HCT116 (cell line): ENCODE measurements around the gene SGCA. TPM values are rescaled to one million over a fixed set of nuclear protein-coding genes. Genes with fewer than 3 reads are reported as not detected.

Experiments used
- ATAC-seq: fragments of 200-7000 bp; cut with Tn5 transposase; 2 replicates; pipeline ENCODE4 v1.9.1; 2020; ENCODE audit warnings: mild to moderate bottlenecking, moderate library complexity
- BruUV-seq: library from RNA; stranded (reverse); fragments of 400-500 nt; replicated peaks from 2 replicates; lab custom pipeline; 2021; lab: Mats Ljungman, UMichigan
- CTCF ChIA-PET: fragments of 300-600 bp; sonication (Branson Sonifier 250); formaldehyde crosslinking; loops from one replicate; lab custom pipeline; 2021; ENCODE audit warnings: antibody characterized with exemption; lab: Charles Lee
- POLR2A ChIA-PET: fragments of 300-600, 350-600 bp; sonication (Branson Sonifier 250); formaldehyde crosslinking; loops from one replicate; lab custom pipeline; 2021; ENCODE audit warnings: antibody characterized with exemption; lab: Charles Lee
- RAD21 ChIA-PET, 2 experiments: fragments of 300-600 bp; sonication (Branson Sonifier 250); formaldehyde crosslinking; loops; one replicate each; lab custom pipeline; 2023; ENCODE audit warnings: low total read pairs in 2 of 2; ENCODE audit not compliant: uncharacterized antibody in 2 of 2, unreplicated experiment in 2 of 2, low non-redundant PET in 1 of 2; lab: Charles Lee
- DNase-seq: peaks from one replicate; pipeline ENCODE4 v3.0.0-alpha.2; 2010; ENCODE audit warnings: low read depth, low spot score
- H2AFZ ChIP-seq: fragments of 200-600 bp; shearing (Covaris generic), sonication (generic); 2 replicates; pipeline ENCODE4 v1.6.1; 2017; ENCODE audit warnings: low read depth, mixed run types, mixed read lengths, antibody characterized with exemption, low read length; ENCODE audit not compliant: poor library complexity, severe bottlenecking
- H3K27ac ChIP-seq: 2 replicates; pipeline ENCODE4 v1.5.1; 2012; ENCODE audit warnings: low read depth, low read length
- H3K27me3 ChIP-seq: fragments of 200-600 bp; sonication (generic); 2 replicates; pipeline ENCODE4 v1.6.1; 2016; ENCODE audit warnings: mixed run types, low read length, mixed read lengths; ENCODE audit not compliant: insufficient read depth
- H3K36me3 ChIP-seq, 2 experiments: fragments of 200-500 bp in 1 of 2; fragments of 200-600 bp in 1 of 2; sonication (Bioruptor generic) in 1 of 2; sonication (generic) in 1 of 2; 2 replicates each; pipeline versions ENCODE4 v1.5.1 to v1.6.1; 2014 to 2016; ENCODE audit warnings: low read length in 2 of 2, inconsistent platforms in 1 of 2, mixed read lengths in 1 of 2, mixed run types in 1 of 2; ENCODE audit not compliant: insufficient read depth in 2 of 2, control insufficient read depth in 1 of 2
- H3K4me1 ChIP-seq, 2 experiments: fragments of 200-600 bp in 1 of 2; sonication (generic) in 1 of 2; 2 replicates each; pipeline versions ENCODE4 v1.5.1 to v1.6.1; 2012 to 2017; ENCODE audit warnings: low read length in 2 of 2, inconsistent platforms in 1 of 2, mild to moderate bottlenecking in 1 of 2, mixed read lengths in 1 of 2, mixed run types in 1 of 2, moderate library complexity in 1 of 2; ENCODE audit not compliant: insufficient read depth in 2 of 2, control insufficient read depth in 1 of 2
- H3K4me2 ChIP-seq: fragments of 200-600 bp; sonication (generic); 2 replicates; pipeline ENCODE4 v1.6.1; 2017; ENCODE audit warnings: mixed run types, low read length, mixed read lengths
- H3K4me3 ChIP-seq, 2 experiments: fragments of 200-600 bp in 1 of 2; sonication (generic) in 1 of 2; replicated peaks in 1 of 2; 2 replicates each; pipeline ENCODE4 v1.5.1; 2011 to 2016; ENCODE audit warnings: low read length in 2 of 2, control low read depth in 1 of 2, low read depth in 1 of 2, mild to moderate bottlenecking in 1 of 2, mixed read lengths in 1 of 2, mixed run types in 1 of 2
- H3K79me2 ChIP-seq: fragments of 200-600 bp; sonication (generic); 2 replicates; pipeline ENCODE4 v1.6.1; 2017; ENCODE audit warnings: mild to moderate bottlenecking, mixed run types, low read length, moderate library complexity, mixed read lengths; ENCODE audit not compliant: insufficient read depth
- H3K9ac ChIP-seq: fragments of 200-600 bp; sonication (generic); 2 replicates; pipeline ENCODE4 v1.6.1; 2016; ENCODE audit warnings: low read length, mixed read lengths
- H3K9me2 ChIP-seq: fragments of 200-600 bp; sonication (generic), shearing (Covaris generic); 2 replicates; pipeline ENCODE4 v1.6.1; 2017; ENCODE audit warnings: mixed run types, mild to moderate bottlenecking, moderate library complexity; ENCODE audit not compliant: insufficient read depth
- H3K9me3 ChIP-seq, 2 experiments: fragments of 200-500 bp in 1 of 2; fragments of 200-600 bp in 1 of 2; sonication (Bioruptor generic) in 1 of 2; sonication (generic) in 1 of 2; 2 replicates each; pipeline ENCODE4 v1.6.1; 2014 to 2017; ENCODE audit warnings: low read length in 2 of 2, mixed read lengths in 2 of 2, inconsistent platforms in 1 of 2, low read depth in 1 of 2, mild to moderate bottlenecking in 1 of 2, mixed run types in 1 of 2, moderate library complexity in 1 of 2; ENCODE audit not compliant: control insufficient read depth in 1 of 2, insufficient read depth in 1 of 2
- H4K20me1 ChIP-seq: fragments of 200-600 bp; sonication (generic), shearing (Covaris generic); 2 replicates; pipeline ENCODE4 v1.6.1; 2017; ENCODE audit warnings: mixed run types, mild to moderate bottlenecking, moderate library complexity; ENCODE audit not compliant: insufficient read depth
- EZH2 ChIP-seq: fragments of 200-600 bp; sonication (generic); IDR thresholded peaks from 2 replicates; pipeline ENCODE4 v1.6.1; 2017; ENCODE audit warnings: antibody characterized with exemption, mixed run types
- EZH2phosphoT487 ChIP-seq: fragments of 200-600 bp; IDR thresholded peaks from 2 replicates; pipeline ENCODE4 v1.6.1; 2018; ENCODE audit warnings: antibody characterized with exemption, borderline replicate concordance
- FOSL1 ChIP-seq: IDR thresholded peaks from 2 replicates; pipeline ENCODE4 v1.6.1; 2012; ENCODE audit warnings: low read depth
- JUND ChIP-seq: IDR thresholded peaks from 2 replicates; pipeline ENCODE4 v1.6.1; 2012
- POLR2A ChIP-seq: IDR thresholded peaks from 2 replicates; pipeline ENCODE4 v1.7.0; 2011; ENCODE audit warnings: borderline replicate concordance; ENCODE audit not compliant: insufficient read depth, insufficient read length; ENCODE audit errors: extremely low read depth
- POLR2AphosphoS5 ChIP-seq: IDR thresholded peaks from 2 replicates; pipeline ENCODE4 v1.6.1; 2011; ENCODE audit warnings: mild to moderate bottlenecking, low read depth, low read length, moderate library complexity
- RAD21 ChIP-seq: IDR thresholded peaks from 2 replicates; pipeline ENCODE4 v1.6.1; 2012; ENCODE audit warnings: low read depth, mild to moderate bottlenecking
- SRF ChIP-seq: IDR thresholded peaks from 2 replicates; pipeline ENCODE4 v1.6.1; 2012; ENCODE audit warnings: low read depth
- ZFX ChIP-seq: fragments of 450-650 bp; IDR thresholded peaks from 2 replicates; pipeline ENCODE4 v1.6.1; 2017
- ZNF274 ChIP-seq: fragments of 200-500 bp; sonication (Bioruptor generic); IDR thresholded peaks from 2 replicates; pipeline ENCODE4 v1.6.1; 2014; ENCODE audit warnings: mild to moderate bottlenecking, low read depth, low read length, inconsistent platforms
- intact Hi-C: fragments of 100-400 bp; cut with micrococcal nuclease; formaldehyde crosslinking; loops from 2 replicates; pipeline ENCODE4 v1.10.0; 2022
- total RNA-seq: library from RNA; stranded (reverse); gene quantifications from one replicate; pipeline ENCODE4 v1.2.1, GENCODE V29; 2021; ENCODE audit not compliant: unreplicated experiment
- TF ChIP-seq, protein P1 (sequence below): IDR thresholded peaks from 2 replicates; pipeline ENCODE4 v1.6.1; 2012
- TF ChIP-seq, protein P2 (sequence below): IDR thresholded peaks from 2 replicates; pipeline ENCODE4 v1.6.1; 2011; ENCODE audit warnings: mild to moderate bottlenecking, low read length, moderate library complexity; ENCODE audit not compliant: insufficient replicate concordance; ENCODE audit errors: extremely low read depth

The SGCA gene
- total RNA-seq, 1 experiment from 2014 or later = 0.37 TPM

DNA sequence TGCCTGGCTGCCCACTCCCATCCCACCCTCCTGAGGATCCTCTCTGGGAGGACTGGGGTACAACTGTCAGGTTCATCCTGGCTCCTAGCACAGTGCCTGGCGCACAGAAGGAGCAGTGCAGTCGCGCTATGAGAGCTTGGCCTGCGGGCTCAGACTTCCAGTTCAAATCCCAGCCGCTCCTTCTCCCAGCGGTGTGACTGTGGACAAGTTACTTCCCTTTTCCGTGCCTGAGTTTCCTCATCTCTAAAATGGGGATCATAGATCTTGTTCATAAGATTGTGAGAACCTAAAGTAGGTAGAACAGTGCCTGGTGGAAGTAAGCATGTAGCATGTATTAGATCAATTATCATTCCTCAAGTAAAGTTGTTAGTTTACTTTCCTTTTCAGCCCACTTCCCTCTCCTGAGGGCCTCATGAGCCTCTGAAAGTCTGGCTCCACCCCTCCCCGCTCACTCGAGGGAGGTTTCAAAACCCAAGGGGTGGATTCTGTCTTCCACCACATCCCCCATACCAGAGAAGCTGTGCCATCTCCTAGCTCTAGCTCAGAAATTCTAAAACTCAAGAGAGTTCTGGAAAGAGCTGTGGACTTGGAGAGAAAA lies 55.6 kb downstream of the SGCA start (continued):
- no peak for TF ChIP-seq ZNF274
- TF ChIP-seq, protein P1, sequence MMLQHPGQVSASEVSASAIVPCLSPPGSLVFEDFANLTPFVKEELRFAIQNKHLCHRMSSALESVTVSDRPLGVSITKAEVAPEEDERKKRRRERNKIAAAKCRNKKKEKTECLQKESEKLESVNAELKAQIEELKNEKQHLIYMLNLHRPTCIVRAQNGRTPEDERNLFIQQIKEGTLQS = no peak
- no peak for TF ChIP-seq EZH2
- TF ChIP-seq SRF = no peak
- TF ChIP-seq, all 23 proteins: peak for 0

DNA sequence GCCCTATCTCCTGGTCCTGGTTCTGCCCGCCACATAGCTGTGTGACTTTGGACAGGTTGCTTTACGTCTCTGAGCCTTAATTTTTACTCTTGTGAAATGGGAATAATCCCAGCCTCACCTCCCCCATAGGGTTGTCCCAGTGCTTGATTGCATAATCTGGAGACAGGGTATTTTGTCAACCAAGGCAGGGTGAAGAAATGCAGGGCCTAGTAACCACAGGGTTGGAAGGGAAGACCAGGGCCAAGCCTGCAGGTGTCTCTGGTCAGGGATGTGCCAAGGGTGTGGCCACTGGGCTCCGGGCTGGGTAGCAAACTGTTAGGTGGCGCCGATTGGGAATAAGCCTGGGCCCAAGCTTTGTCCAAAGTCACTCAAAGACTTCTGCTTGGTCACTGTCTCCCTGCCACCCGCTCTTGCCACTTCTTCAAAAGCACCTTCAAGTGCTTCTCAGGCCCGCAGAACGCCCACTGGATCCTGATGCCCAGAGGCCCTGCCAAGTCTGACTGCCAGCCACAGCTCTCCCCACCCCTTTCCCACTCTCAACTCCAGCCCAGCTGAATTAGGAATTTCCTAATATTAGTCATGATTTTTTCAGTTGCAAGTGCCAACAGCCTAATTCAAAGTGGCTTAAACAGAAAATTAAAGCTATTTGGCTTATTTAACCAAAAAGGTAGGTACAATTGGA lies 56.2 kb downstream of the SGCA start:
- Histone ChIP-seq H4K20me1 (no peaks in the 10 kb centered on the region), H3K4me1 (peaks cover 25 to 34% of the 10 kb centered on the region in 2 experiments), H3K4me2 (no peak overlapping the region), H3K79me2 (no peaks in the 10 kb centered on the region), H3K9ac (no peak overlapping the region), H3K4me3 (no peak overlapping the region), H3K27me3 (no peaks in the 10 kb centered on the region), H3K9me2 (no peaks in the 10 kb centered on the region), H3K9me3 (peaks cover 0 to 6% of the 10 kb centered on the region in 2 experiments; a peak in 2 of 4 replicates), H3K27ac (no peak overlapping the region), H3K36me3 (no peaks in the 10 kb centered on the region), H2AFZ (no peak overlapping the region)
- DNase-seq (no peak), ATAC-seq (no peak)
- intact Hi-C loops = no loop called here
- ChIA-PET CTCF (interaction anchor here (1.0 to 1.6 kb wide), 2 partner anchors 9 to 22 kb away, joined by 3 to 4 read pairs; no protein-coding TSS in a partner anchor), RAD21 (no interaction called here), POLR2A (no interaction called here)
- TF ChIP-seq, protein P1 = no peak
- no peak for TF ChIP-seq POLR2A
- no peak for TF ChIP-seq ZNF274
- TF ChIP-seq ZFX = no peak
- TF ChIP-seq, protein P2, sequence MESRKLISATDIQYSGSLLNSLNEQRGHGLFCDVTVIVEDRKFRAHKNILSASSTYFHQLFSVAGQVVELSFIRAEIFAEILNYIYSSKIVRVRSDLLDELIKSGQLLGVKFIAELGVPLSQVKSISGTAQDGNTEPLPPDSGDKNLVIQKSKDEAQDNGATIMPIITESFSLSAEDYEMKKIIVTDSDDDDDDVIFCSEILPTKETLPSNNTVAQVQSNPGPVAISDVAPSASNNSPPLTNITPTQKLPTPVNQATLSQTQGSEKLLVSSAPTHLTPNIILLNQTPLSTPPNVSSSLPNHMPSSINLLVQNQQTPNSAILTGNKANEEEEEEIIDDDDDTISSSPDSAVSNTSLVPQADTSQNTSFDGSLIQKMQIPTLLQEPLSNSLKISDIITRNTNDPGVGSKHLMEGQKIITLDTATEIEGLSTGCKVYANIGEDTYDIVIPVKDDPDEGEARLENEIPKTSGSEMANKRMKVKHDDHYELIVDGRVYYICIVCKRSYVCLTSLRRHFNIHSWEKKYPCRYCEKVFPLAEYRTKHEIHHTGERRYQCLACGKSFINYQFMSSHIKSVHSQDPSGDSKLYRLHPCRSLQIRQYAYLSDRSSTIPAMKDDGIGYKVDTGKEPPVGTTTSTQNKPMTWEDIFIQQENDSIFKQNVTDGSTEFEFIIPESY = no peak
- no peak for TF ChIP-seq FOSL1
- no peak for TF ChIP-seq EZH2
- TF ChIP-seq EZH2phosphoT487 = no peak
- TF ChIP-seq RAD21 = no peak
- TF ChIP-seq SRF = no peak
- TF ChIP-seq JUND = no peak
- TF ChIP-seq POLR2AphosphoS5 = no peak
- no TSS peak for BruUV-seq
